ENCODE measurements around the gene ABCB10.

Gene ABCB10

GRCh38 chr1:229471175-229471574, 87.3 kb downstream of the ABCB10 start:
- DNase-seq (ENCODE audit: low read depth): no peak
- TF ChIP-seq CTCF (IDR thresholded peaks at IDR 0.05; ENCODE audit: low read depth, low read length, missing control alignments): no peak
- no peak overlapping the region for H3K4me3 ChIP-seq (ENCODE audit: low read depth, low read length)

GRCh38 chr1:229470406-229471043, 88.0 kb downstream of the ABCB10 start:
- no peak for DNase-seq (ENCODE audit: low read depth)
- no peak for TF ChIP-seq CTCF (IDR thresholded peaks at IDR 0.05; ENCODE audit: low read depth, low read length, missing control alignments)
- H3K4me3 ChIP-seq (ENCODE audit: low read depth, low read length): no peak overlapping the region

GRCh38 chr1:229466887-229467286, 91.6 kb downstream of the ABCB10 start:
- H3K4me3 ChIP-seq (ENCODE audit: low read depth, low read length): no peak overlapping the region
- DNase-seq (ENCODE audit: low read depth): no peak
- TF ChIP-seq CTCF (IDR thresholded peaks at IDR 0.05; ENCODE audit: low read depth, low read length, missing control alignments): no peak

Data from GM12864 (cell line).